Osteocyte (in vitro differentiated cells): ENCODE measurements around the gene OSBPL5. TPM values are rescaled to one million over a fixed set of nuclear protein-coding genes. Genes with fewer than 3 reads are reported as not detected.
A peak's percentile ranks its signal among the peaks of the same experiment; 100 is the strongest.

Experiments
- DNase-seq: peaks from one replicate; pipeline ENCODE4 v3.0.0; 2021; ENCODE audit warnings: mixed read lengths; ENCODE audit not compliant: unreplicated experiment; ENCODE audit errors: extremely low spot score
- H3K27ac Mint-ChIP-seq: one replicate; pipeline ENCODE4 v1.8.0; 2021; ENCODE audit warnings: mild to moderate bottlenecking, mixed read lengths; ENCODE audit not compliant: unreplicated experiment
- H3K27me3 Mint-ChIP-seq: one replicate; pipeline ENCODE4 v1.8.0; 2021; ENCODE audit warnings: mixed read lengths; ENCODE audit not compliant: unreplicated experiment
- H3K36me3 Mint-ChIP-seq: one replicate; pipeline ENCODE4 v1.8.0; 2021; ENCODE audit warnings: mixed read lengths; ENCODE audit not compliant: unreplicated experiment
- H3K4me1 Mint-ChIP-seq: one replicate; pipeline ENCODE4 v1.8.0; 2021; ENCODE audit warnings: mixed read lengths; ENCODE audit not compliant: unreplicated experiment
- H3K4me3 Mint-ChIP-seq: one replicate; pipeline ENCODE4 v1.8.0; 2021; ENCODE audit warnings: mild to moderate bottlenecking, moderate library complexity, mixed read lengths; ENCODE audit not compliant: unreplicated experiment
- H3K9me3 Mint-ChIP-seq: one replicate; pipeline ENCODE4 v1.8.0; 2021; ENCODE audit warnings: mixed read lengths; ENCODE audit not compliant: unreplicated experiment
- CTCF ChIP-seq: fragments of 200-600 bp; sonication (generic); IDR thresholded peaks from 2 replicates; pipeline ENCODE4 v1.5.0; 2021; ENCODE audit warnings: antibody characterized with exemption, mild to moderate bottlenecking, moderate library complexity
- total RNA-seq: library from RNA; stranded (reverse); gene quantifications from 2 replicates; pipeline ENCODE4 v1.2.1, GENCODE V29; 2021

OSBPL5 gene
- total RNA-seq, 1 donor from 2014 or later = 47.9 TPM

DNA sequence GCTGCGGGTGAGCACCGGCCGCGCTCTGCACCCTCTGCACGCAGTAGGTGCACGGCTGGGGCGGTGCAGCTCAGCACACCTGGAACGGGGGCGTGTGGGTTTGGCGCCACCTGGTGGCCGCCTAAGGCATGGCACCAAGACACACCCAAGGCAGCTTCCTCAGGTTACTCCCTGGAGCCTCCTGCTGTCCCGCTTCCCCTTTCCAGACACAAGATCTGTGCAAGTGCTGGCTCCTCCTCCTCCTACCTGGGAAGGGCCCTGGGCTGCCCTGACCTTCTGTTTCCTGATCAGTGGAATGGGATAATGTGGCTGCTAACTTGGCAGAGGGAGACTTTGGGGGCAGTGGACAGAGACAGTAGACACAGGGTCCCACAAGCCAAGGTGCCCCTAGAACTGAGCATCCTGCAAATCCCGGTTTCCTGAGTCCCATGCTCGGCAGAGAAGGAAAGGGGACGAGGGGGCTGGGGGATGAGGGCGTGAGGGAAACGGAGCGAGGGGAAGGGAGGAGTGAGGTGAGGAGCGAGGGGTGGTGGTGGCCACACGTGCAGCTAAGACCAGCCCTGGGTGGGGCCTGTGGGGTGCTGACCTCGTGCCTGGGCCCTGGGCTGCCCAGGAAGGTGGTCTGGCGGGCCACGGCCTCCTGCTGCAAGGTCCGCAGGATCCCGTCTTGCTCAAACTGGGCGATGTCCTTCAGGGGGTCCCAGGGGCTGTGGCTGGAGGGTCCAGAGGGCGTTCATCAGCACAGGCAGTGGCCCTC is 73.1 kb downstream of the OSBPL5 start:
- H3K27me3 Mint-ChIP-seq = no peaks in the 10 kb centered on the region
- no peak overlapping the region for H3K4me3 Mint-ChIP-seq
- H3K9me3 Mint-ChIP-seq = no peaks in the 10 kb centered on the region
- H3K27ac Mint-ChIP-seq = peak overlapping the region; percentile 60
- TF ChIP-seq CTCF = peak; percentile 99
- DNase-seq = no peak
- peaks cover 9% of the 10 kb centered on the region for H3K36me3 Mint-ChIP-seq
- H3K4me1 Mint-ChIP-seq = peaks cover 35% of the 10 kb centered on the region

DNA sequence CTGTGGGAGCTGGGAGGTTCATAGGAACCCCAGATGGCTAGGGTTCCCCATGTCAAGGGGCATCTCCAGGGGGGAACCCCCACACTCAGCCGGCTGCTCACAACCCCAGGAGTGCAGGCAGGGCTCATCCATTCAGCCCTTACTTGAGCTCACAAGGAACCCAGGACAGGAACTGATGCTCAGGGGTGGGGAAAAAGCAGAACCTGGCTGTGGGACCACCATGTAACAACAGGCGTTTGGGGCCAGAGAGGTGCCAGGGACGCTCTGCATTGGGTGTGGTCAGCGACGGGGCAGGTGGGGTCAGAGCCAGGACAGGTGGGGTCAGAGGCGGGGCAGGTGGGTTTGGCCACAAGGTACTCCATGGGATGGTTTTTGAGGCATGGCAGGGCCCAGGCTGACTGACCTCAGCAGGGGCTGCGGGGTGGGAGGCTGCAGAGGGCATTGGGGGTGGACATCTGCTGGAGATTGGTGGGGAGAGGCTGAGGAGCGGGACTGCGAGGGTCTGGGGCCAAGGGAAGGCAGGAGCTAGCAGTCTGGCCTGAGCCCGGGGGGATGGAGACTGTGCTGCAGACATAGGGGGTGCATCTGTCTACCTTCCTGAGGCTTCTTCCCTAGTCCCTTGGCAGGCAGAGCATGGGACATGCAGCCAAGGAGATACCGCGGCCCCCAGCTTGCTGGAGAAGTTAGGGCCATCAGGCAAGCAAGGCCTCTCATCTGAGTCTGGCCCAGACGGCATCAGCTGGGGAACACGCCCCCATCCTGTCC is 73.8 kb downstream of the OSBPL5 start:
- Mint-ChIP-seq H3K27ac (no peak overlapping the region), H3K9me3 (no peaks in the 10 kb centered on the region), H3K4me1 (peaks cover 31% of the 10 kb centered on the region), H3K4me3 (no peak overlapping the region), H3K27me3 (no peaks in the 10 kb centered on the region), H3K36me3 (peaks cover 7% of the 10 kb centered on the region)
- no peak for TF ChIP-seq CTCF
- DNase-seq = no peak

DNA sequence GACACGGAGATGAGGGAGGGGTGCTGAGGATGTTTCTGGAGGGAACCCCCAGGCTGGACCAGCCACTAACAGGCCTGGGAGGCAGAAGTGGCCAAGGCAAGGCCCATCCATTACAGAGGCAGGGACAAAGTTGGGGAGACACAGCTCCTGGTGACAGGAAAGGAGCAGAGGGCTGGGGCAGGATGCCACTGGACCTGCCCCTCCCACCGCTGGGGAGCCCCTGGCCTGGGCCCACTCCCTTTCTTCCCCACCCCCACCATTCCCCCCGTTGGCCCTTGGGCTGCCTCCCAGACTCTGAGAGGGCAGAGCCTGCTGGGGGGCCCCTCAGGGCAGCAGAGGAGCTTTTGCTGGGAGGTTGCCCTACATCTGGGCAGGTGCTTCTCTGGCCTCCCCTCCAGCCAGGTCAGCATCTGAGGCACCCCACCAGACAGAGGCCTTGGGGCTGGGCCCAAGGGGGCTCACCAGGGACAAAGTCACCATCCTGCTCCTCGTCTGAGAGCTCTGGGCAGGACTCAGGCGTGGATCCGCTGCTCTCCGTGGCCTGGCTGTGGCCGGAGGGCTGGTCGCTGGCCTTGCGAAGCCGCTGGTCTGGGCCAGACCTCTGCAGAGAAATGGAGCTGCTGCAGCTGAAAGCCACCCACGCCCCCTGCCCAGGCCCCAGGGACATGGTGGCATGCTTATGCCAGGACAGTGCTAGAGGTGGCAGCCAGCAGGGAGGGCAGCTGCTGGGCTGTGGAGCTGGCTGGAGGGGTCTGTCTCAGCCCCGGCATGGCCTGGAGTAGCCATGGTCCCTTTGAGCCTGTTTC is 74.8 kb downstream of the OSBPL5 start:
- H3K9me3 Mint-ChIP-seq = no peaks in the 10 kb centered on the region
- H3K36me3 Mint-ChIP-seq = peaks cover 5% of the 10 kb centered on the region
- H3K4me1 Mint-ChIP-seq = peaks cover 21% of the 10 kb centered on the region
- H3K27ac Mint-ChIP-seq = no peak overlapping the region
- no peaks in the 10 kb centered on the region for H3K27me3 Mint-ChIP-seq
- TF ChIP-seq CTCF = no peak
- DNase-seq = no peak
- H3K4me3 Mint-ChIP-seq = no peak overlapping the region

DNA sequence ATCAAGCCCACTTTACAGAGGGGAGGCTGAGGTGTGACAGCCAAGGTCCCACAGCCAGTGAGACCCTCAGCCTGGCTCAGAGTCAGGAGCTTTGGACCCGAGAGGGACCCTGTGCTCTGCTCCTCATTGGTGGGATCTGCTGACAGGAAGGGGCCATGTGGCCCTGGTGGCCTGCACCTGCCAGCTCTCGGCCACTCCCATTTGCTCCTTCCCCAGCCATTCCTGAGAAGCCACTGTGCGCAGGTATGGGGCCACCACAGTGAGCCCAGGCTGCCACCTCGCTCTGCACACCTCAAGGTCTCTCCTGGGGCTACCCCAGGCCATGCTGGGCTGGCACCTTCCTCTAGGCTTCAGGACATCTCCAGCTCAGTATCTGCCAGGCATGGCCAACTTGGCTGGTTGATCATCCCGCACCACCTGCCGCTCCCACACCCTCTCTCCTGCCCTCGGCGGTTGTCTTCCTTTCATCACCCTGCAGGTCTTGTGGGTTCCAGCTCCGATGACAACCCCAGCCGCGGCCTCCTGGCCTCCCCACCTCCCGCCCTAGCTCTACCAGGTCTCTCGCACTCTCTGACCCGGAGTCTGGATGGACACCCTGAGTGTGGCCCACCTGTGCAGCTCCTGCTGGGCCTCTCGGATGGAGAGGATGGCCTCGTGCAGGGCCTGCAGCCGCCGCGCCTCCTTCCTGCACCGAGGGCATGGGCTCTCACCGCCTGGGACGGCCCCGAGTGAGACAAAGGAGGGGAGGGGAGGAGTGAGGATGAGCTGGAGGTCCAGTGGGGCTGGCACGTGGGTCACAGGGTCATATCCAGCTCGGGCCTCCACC is 75.7 kb downstream of the OSBPL5 start:
- H3K4me1 Mint-ChIP-seq = peaks cover 15% of the 10 kb centered on the region
- no peaks in the 10 kb centered on the region for H3K9me3 Mint-ChIP-seq
- TF ChIP-seq CTCF = no peak
- H3K27ac Mint-ChIP-seq = no peak overlapping the region
- H3K4me3 Mint-ChIP-seq = no peak overlapping the region
- no peaks in the 10 kb centered on the region for H3K27me3 Mint-ChIP-seq
- H3K36me3 Mint-ChIP-seq = peaks cover 5% of the 10 kb centered on the region
- DNase-seq = no peak
